ENCODE data around the gene PDPK1. TPM values are rescaled to one million over a fixed set of nuclear protein-coding genes. Genes with fewer than 3 reads are reported as not detected.

PDPK1 gene
- total and polyA plus RNA-seq, 4 donors = 12.1 to 28.1 (median 18.2) TPM

DNA sequence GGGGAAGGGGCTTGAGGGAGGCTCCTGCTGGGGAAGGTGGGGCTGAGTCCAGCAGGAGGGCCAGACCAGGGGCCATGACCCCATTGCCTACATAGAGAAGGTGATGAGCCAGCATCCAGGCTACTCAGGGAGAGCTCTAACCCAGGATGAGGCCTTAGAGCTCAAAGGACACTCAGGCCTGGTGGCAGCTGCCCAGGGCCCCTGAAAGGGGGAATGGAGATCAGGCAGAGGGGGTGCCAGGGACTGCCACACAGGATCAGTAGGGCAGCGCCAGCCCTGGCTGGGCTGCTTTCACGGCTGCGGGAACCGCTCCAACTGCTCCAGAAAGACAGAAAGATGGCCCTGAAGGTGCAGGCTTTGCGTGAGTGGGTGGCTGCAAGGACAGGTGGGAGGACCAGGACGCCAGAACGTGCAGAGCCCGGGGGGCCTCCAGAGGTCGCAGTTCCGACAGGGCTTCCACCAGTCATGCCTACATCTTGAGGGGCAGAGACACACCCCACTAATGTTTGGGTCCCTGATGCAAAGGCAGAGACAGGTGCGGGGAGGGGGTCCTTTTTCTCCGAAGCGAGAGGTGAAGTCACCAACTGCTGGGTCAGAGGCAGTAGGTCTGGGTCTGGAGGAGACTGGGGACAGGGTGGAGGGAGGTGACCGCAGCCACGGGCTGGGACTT lies 25.0 kb upstream of the PDPK1 start:
- H3K9me3 ChIP-seq (ENCODE audit: control insufficient read depth in 4 of 4, low read length in 3 of 4) = no peaks in the 10 kb centered on the region
- H3K27ac ChIP-seq (ENCODE audit: low read depth in 1 of 2, low read length in 2 of 2) = peak overlapping the region; percentile 4 to 48
- H3K27me3 ChIP-seq (ENCODE audit: control insufficient read depth in 4 of 4, insufficient read depth in 4 of 4, low read length in 3 of 4) = no peaks in the 10 kb centered on the region
- TF ChIP-seq, protein P1, sequence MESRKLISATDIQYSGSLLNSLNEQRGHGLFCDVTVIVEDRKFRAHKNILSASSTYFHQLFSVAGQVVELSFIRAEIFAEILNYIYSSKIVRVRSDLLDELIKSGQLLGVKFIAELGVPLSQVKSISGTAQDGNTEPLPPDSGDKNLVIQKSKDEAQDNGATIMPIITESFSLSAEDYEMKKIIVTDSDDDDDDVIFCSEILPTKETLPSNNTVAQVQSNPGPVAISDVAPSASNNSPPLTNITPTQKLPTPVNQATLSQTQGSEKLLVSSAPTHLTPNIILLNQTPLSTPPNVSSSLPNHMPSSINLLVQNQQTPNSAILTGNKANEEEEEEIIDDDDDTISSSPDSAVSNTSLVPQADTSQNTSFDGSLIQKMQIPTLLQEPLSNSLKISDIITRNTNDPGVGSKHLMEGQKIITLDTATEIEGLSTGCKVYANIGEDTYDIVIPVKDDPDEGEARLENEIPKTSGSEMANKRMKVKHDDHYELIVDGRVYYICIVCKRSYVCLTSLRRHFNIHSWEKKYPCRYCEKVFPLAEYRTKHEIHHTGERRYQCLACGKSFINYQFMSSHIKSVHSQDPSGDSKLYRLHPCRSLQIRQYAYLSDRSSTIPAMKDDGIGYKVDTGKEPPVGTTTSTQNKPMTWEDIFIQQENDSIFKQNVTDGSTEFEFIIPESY (IDR thresholded peaks at IDR 0.05) = no peak
- TF ChIP-seq, protein P2, sequence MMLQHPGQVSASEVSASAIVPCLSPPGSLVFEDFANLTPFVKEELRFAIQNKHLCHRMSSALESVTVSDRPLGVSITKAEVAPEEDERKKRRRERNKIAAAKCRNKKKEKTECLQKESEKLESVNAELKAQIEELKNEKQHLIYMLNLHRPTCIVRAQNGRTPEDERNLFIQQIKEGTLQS (IDR thresholded peaks at IDR 0.05) = no peak
- TF ChIP-seq, protein P3, sequence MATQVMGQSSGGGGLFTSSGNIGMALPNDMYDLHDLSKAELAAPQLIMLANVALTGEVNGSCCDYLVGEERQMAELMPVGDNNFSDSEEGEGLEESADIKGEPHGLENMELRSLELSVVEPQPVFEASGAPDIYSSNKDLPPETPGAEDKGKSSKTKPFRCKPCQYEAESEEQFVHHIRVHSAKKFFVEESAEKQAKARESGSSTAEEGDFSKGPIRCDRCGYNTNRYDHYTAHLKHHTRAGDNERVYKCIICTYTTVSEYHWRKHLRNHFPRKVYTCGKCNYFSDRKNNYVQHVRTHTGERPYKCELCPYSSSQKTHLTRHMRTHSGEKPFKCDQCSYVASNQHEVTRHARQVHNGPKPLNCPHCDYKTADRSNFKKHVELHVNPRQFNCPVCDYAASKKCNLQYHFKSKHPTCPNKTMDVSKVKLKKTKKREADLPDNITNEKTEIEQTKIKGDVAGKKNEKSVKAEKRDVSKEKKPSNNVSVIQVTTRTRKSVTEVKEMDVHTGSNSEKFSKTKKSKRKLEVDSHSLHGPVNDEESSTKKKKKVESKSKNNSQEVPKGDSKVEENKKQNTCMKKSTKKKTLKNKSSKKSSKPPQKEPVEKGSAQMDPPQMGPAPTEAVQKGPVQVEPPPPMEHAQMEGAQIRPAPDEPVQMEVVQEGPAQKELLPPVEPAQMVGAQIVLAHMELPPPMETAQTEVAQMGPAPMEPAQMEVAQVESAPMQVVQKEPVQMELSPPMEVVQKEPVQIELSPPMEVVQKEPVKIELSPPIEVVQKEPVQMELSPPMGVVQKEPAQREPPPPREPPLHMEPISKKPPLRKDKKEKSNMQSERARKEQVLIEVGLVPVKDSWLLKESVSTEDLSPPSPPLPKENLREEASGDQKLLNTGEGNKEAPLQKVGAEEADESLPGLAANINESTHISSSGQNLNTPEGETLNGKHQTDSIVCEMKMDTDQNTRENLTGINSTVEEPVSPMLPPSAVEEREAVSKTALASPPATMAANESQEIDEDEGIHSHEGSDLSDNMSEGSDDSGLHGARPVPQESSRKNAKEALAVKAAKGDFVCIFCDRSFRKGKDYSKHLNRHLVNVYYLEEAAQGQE (IDR thresholded peaks at IDR 0.05) = no peak
- TF ChIP-seq FOXA1 (IDR thresholded peaks at IDR 0.05) (no peak), JUND (IDR thresholded peaks at IDR 0.05) (no peak), HNF4A (conservative IDR thresholded peaks at IDR 0.05) (no peak), EGR1 (IDR thresholded peaks at IDR 0.05; ENCODE audit: low read depth in 2 of 2) (no peak), SP1 (IDR thresholded peaks at IDR 0.05) (no peak), FOXA2 (IDR thresholded peaks at IDR 0.05) (no peak), NR2F2 (IDR thresholded peaks at IDR 0.05) (no peak), TAF1 (conservative IDR thresholded peaks at IDR 0.05) (no peak), RAD21 (IDR thresholded peaks at IDR 0.05) (no peak), RXRA (IDR thresholded peaks at IDR 0.05) (no peak)
- TF ChIP-seq, protein P4, sequence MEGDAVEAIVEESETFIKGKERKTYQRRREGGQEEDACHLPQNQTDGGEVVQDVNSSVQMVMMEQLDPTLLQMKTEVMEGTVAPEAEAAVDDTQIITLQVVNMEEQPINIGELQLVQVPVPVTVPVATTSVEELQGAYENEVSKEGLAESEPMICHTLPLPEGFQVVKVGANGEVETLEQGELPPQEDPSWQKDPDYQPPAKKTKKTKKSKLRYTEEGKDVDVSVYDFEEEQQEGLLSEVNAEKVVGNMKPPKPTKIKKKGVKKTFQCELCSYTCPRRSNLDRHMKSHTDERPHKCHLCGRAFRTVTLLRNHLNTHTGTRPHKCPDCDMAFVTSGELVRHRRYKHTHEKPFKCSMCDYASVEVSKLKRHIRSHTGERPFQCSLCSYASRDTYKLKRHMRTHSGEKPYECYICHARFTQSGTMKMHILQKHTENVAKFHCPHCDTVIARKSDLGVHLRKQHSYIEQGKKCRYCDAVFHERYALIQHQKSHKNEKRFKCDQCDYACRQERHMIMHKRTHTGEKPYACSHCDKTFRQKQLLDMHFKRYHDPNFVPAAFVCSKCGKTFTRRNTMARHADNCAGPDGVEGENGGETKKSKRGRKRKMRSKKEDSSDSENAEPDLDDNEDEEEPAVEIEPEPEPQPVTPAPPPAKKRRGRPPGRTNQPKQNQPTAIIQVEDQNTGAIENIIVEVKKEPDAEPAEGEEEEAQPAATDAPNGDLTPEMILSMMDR (IDR thresholded peaks at IDR 0.05; ENCODE audit: low read depth, low read length, missing input control) = no peak
- TF ChIP-seq, protein P5, sequence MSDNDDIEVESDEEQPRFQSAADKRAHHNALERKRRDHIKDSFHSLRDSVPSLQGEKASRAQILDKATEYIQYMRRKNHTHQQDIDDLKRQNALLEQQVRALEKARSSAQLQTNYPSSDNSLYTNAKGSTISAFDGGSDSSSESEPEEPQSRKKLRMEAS (IDR thresholded peaks at IDR 0.05) = no peak
- H3K4me1 ChIP-seq (ENCODE audit: control insufficient read depth in 4 of 4, insufficient read depth in 4 of 4, low read length in 3 of 4) = peaks cover 11 to 42% (median 36%) of the 10 kb centered on the region in 4 donors
- no peak overlapping the region for H3K9ac ChIP-seq (ENCODE audit: low read depth in 1 of 2, low read length in 2 of 2)
- 68% methylated on average over 15 of the region's 15 CpGs for WGBS
- H3K4me3 ChIP-seq (ENCODE audit: low read depth in 1 of 3, low read length in 3 of 3) = no peak overlapping the region
- DNase-seq (ENCODE audit: low spot score) = no peak
- no peaks in the 10 kb centered on the region for H3K36me3 ChIP-seq (ENCODE audit: control insufficient read depth in 4 of 4, insufficient read depth in 3 of 4, low read depth in 1 of 4, low read length in 3 of 4)
